CD4-positive, alpha-beta T cell treated with Interleukin-17A for 4 hours (primary cell): ENCODE results near the gene PRR29.

Experiments used
- DNase-seq: peaks from one replicate; pipeline ENCODE4 v3.0.0-alpha.2; 2020; ENCODE audit warnings: mixed read lengths

The PRR29 gene

GRCh38 chr17:64051153-64051552 is 53.0 kb downstream of the PRR29 start:
- DNase-seq: peak; percentile 29

DNA sequence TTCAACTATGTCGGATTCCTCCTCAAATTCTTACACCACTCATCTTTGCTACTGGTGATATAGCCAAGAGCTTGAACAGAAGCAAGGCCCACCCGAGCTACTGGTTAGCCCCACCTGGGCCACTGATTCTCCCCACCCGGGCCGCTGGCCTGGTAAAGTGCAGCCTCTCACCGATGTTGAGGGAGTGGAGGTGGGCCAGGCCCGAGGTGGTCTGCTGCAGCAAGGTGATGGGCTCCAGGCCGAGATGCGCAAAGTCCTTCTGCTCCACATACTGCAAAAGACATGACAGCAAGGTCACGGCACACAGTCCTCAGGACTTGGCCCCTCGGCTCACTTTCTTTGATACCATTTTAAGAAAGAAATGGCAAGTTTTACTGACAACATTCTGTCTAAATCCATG is 55.0 kb downstream of the PRR29 start:
- DNase-seq: no peak
